Urothelium cell line (cell line): Measurements from ENCODE around the gene ZNF764.
"Not testable (repeated sequence)": the region's sequence is repeated elsewhere in the genome, so short reads cannot be mapped to it uniquely, and the experiment has no call there.

Experiments
- DNase-seq: peaks from one replicate; pipeline ENCODE4 v3.0.0; 2011; ENCODE audit warnings: low spot score, mixed read lengths
- FAIRE-seq: peaks from 2 replicates; lab custom pipeline; 2011; peaks lifted over from hg19 to GRCh38; lab: Jason Lieb, UNC

ZNF764 gene

DNA sequence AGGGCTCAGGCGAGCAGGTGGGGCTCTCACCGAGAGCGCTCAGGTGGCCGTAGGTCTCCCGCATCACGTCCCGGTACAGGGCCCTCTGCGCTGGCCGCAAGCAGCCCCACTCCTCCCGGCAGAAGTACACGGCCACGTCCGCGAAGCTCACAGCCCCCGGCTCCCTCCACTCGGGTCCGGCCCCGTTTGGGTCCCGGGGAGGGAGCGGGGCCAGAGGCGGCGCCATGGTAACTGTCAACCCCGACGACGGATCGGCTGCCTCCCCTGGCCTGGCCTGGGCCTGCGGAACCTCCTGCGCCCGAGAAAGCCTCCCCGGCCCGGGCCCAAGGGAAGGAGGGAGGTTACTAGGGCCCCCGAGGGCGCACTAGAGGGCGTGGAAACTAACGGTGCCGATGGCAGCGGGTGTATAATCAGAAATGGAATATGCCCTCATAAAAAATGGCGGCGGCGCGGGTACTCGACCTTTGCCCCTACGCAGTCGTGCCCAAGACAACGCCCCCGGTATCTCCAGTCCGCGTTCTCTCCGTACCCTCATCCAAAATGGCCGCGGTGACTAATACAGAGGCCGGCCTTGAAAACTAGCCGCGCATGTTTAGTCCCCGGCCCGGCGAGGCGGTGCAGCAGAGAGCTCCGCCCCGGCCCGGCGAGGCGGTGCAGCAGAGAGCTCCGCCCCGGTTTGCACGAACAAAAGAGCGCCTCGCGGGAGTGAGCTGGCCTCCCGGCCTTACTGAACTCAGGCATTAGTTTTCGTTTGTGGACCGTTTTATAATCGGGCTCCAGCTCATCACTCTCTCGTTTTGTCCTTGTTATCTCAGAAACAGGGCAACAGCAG, at the start of gene ZNF764:
ZNF764 (minus strand) TSS at position 418 of the 832 bp plus-strand sequence; CDS start at position 226, 192 bp downstream.
- FAIRE-seq (no peak), DNase-seq (peak; percentile 93)

- FAIRE-seq, result no peak
- no peak for DNase-seq
Measured at GRCh38 chr16:30606004-30606403, 47.8 kb upstream of the ZNF764 start.

DNA sequence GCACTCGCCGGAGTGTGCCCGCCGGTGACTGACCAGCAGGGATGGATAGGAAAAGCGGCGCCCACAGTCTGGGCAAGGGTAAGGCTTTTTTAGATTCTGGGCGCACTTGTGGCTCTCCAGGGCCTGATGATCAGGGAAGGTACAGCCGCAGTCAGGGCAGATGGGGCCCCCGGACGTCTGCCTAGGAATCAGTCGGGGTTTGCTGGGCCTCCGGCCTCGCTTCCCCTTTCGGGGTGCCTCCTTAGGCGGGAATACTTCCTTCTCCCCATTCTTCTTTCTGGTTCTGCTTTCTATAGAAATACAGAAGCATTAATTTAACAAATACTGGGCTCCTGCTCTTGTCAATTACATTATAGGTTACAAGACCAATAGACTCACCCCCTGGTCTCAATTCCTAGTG, 47.0 kb upstream of the ZNF764 start:
- no peak for FAIRE-seq
- no peak for DNase-seq

DNA sequence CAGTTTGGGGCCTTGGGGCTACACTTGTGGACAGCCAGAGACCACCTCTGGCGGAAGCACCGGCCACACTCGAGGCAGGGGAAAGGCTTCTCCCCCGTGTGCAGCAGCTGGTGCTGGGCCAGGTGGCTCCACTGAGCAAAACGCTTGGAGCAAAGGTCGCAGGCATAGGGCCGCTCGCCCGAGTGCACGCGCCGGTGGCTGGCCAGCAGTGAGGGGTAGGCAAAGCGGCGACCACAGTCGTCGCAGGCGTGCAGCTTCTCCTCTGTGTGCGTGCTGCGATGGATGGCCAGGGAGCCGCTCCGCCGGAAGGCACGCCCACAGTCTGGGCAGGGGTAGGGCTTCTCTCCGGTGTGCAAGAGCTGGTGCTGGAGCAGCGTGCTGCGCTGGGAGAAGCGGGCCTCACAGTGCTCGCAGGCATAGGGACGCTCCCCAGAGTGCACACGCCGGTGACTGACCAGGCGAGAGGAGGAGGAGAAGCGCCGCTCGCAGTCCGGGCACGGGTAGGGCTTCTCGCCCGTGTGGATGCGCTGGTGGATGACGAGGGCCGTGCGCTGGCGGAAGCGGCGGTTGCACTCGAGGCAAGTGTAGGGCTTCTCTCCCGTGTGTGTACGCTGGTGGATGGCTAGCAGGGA, 46.3 kb upstream of the ZNF764 start:
- FAIRE-seq, result no peak
- DNase-seq, result no peak

DNA sequence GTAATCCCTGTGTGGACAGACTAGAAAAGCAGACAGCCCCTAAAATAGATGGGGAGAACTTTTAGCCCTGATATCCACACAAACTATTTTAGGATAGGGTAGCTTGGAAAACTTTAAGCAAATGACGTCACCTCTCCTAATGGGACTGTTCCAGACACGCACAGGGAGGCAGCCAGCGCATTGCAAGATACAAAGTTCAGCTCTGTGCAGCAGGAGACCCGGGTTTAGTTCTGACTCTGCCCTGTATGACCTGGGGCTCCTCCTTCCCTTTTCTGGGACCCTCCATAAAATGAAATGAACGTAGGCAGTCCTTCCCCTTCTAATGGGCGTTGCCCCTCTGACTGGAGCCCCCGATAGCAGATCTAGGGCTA, 45.8 kb upstream of the ZNF764 start:
- FAIRE-seq, result no peak

DNA sequence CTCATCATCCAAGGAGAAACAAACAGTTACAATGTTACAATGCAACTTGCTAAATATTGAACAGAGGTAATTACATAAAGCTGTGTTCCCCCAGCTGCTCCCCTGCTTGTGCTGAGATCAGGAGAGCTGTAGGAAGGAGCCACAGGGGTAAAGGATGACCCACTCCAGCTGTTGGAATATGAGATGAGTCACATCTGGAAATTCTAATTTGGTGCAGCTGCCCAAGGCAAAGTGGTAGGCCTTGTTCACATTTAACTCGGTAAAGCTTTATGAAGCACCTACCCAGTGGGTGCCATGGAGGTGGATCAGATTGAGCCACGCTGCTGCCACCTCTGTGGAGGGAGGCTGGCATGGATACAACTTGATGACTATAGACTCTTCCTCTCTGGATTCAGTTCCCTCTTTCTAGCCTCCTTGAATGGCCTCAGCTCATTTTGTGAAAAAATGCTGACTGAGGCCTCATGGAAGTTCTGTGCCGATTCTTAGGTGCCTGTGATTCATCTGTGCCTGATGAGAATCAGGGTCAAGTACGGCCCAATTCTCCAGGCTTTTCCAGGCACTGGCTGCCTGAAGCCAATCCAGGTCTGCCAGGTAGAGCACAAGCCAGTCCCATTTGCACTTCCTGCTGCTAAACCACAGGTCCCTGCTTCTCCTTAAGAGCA, 44.6 kb upstream of the ZNF764 start:
- FAIRE-seq, result no peak
- no peak for DNase-seq

More for the DNA sequence above, 45.8 kb upstream of the ZNF764 start:
- no peak for DNase-seq

DNA sequence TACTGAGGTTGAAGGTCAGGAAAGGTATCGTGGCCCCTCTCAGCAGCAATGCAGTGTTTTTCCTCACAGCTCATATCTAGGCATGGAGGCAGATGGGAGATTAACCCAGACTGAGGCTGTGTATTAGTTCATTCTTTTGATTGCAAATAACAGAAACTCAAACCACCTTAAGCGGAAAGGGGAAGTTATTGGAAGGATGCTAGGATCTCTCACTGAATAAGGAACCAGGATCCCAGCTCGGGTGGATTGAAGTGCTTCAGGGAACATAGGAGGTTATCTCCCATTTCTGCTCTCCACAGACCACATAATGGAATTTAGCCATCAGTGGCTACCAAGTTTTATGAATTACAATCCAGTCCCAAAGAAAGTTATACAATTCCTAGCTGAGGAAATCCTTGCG, 43.8 kb upstream of the ZNF764 start:
- FAIRE-seq (no peak), DNase-seq (no peak)

- DNase-seq (no peak), FAIRE-seq (no peak)
Measured at GRCh38 chr16:30600929-30601328, 42.8 kb upstream of the ZNF764 start.

DNA sequence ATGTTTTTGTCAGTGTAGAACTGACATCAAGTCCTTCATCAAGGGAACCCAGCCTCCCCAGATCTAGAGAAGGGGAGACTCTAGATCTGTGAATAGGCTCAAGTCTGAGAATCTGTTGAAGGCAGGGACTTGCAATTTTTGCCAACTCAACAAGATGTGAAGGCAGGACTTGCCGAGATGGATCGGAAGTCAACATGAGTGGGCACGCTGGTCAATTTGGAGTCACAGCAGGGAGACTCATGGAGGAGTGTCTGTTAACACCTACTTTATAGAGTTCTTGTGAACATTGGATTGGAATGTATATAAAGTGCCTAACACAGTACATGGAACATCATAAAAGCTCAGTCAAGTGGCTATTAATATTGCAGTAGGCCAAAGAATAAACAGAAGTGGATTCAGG, 42.0 kb upstream of the ZNF764 start:
- DNase-seq (no peak), FAIRE-seq (no peak)

GRCh38 chr16:30592871-30593270, 34.7 kb upstream of the ZNF764 start:
- FAIRE-seq, result no peak
- DNase-seq, result no peak

DNA sequence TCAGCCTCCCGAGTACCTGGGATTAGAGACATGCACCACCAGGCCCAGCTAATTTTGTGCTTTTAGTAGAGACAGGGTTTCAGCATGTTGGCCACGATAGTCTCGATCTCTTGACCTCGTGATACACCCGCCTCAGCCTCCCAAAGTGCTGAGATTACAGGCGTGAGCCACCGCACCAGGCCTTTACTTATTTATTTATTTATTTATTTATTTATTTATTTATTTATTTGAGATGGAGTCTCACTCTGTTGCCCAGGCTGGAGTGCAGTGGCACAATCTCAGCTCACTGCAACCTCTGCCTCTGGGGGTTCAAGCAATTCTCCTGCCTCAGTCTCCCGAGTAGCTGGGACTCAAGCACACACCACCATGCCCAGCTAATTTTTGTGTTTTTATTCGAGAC, 32.7 kb upstream of the ZNF764 start:
- FAIRE-seq, result not testable (repeated sequence)

GRCh38 chr16:30589582-30589981, 31.4 kb upstream of the ZNF764 start:
- not testable (repeated sequence) for FAIRE-seq, DNase-seq

More for the DNA sequence above, 32.7 kb upstream of the ZNF764 start:
- DNase-seq, result not testable (repeated sequence)

GRCh38 chr16:30588651-30589050, 30.5 kb upstream of the ZNF764 start:
- FAIRE-seq (no peak), DNase-seq (no peak)

DNA sequence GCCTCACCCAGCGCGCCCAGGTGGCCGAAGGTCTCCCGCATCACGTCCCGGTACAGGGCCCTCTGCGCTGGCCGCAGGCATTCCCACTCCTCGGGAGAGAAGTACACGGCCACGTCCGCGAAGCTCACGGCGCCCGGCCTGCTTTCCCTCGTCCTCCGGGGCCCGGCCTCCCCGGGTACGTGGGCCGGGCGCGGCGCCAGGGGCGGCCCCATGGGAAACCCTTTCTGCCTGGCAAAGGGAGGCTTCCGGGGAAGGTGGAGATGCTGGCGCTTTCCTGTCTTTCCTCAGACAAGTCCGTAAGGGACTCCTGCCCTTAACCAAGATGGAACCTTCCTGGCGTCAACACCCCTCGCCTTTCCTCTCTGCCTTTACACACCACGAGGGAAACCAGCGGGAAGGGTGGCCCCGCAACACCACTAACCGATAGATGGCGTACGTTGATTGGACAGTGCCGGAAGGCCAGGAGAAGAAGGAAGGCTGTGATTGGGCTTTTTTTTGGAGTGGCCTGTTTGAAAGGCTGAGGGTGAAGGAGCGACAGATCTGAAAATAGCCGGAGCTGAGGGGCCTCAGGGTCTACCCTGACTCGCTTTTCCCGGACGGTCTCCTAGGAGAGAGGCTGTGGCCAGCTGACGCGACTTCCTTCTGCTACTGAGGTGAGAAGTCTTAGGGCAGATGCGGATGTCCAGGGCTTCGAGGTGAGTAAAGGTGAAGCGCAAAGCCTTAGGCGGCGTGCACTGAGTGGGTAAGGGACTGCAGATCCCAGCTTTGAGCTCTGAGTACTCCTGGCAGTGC, 27.4 kb upstream of the ZNF764 start, which contains the start of gene ZNF785:
ZNF785 (minus strand) TSS at position 298 of the 792 bp plus-strand sequence; CDS start at position 212, 86 bp downstream.
- DNase-seq (peak; percentile 95), FAIRE-seq (no peak)

GRCh38 chr16:30585022-30585399, 26.8 kb upstream of the ZNF764 start:
- no peak for DNase-seq
- no peak for FAIRE-seq

- FAIRE-seq, result no peak
Measured at GRCh38 chr16:30582611-30583340, 24.6 kb upstream of the ZNF764 start.

GRCh38 chr16:30581457-30581856, 23.3 kb upstream of the ZNF764 start:
- no peak for DNase-seq
- no peak for FAIRE-seq

More at GRCh38 chr16:30582611-30583340, 24.6 kb upstream of the ZNF764 start:
- DNase-seq, result no peak

- DNase-seq (no peak), FAIRE-seq (no peak)
Measured at GRCh38 chr16:30574678-30575077, 16.5 kb upstream of the ZNF764 start.

GRCh38 chr16:30571445-30572322, 13.5 kb upstream of the ZNF764 start, which contains the start of gene ZNF688:
Gene ZNF688 (minus strand): TSS chr16:30571714. CDS start chr16:30571629, 85 bp downstream.
- DNase-seq, result peak; percentile 90
- no peak for FAIRE-seq
